Sciatic nerve (tissue), 2 donors: Measurements from ENCODE around the gene LRRC75A. TPM values are rescaled to one million over a fixed set of nuclear protein-coding genes. Genes with fewer than 3 reads are reported as not detected.
"Not testable (repeated sequence)": the region's sequence is repeated elsewhere in the genome, so short reads cannot be mapped to it uniquely, and the experiment has no call there.

ENCODE experiments used
- ATAC-seq: fragments of 200-7000 bp; cut with Tn5 transposase; one replicate; pipeline ENCODE4 v1.9.1; 2020; ENCODE audit warnings: mild to moderate bottlenecking, moderate library complexity
- DNase-seq: peaks from one replicate; pipeline ENCODE4 v3.0.0-alpha.2; 2020; ENCODE audit warnings: low spot score
- intact Hi-C: fragments of 100-400 bp; cut with DNase I; formaldehyde crosslinking; loops from one replicate; pipeline ENCODE4 v1.14.2; 2022
- total RNA-seq: library from RNA; stranded (reverse); fragmentation: NEBNext Ultra II Directional; extraction: Animal tissue kit (Norgen Biotek cat#: 25700); gene quantifications from one replicate; pipeline ENCODE4 v1.2.1, GENCODE V29; 2021
- donor health status: DM: no; HTN: no; CAD: no.
- donor health status: DM: no; HTN: no; CAD: no.

LRRC75A gene
- total RNA-seq, 1 donor from 2014 or later: 7.0 TPM

GRCh38 chr17:16460796-16461605, 31.0 kb downstream of the LRRC75A start:
- DNase-seq (no peak), ATAC-seq (no peak)
- intact Hi-C loops: no loop called here

- no peak for DNase-seq
- ATAC-seq: no peak
- intact Hi-C loops: no loop called here
Measured at GRCh38 chr17:16459855-16460550, 32.0 kb downstream of the LRRC75A start.

DNA sequence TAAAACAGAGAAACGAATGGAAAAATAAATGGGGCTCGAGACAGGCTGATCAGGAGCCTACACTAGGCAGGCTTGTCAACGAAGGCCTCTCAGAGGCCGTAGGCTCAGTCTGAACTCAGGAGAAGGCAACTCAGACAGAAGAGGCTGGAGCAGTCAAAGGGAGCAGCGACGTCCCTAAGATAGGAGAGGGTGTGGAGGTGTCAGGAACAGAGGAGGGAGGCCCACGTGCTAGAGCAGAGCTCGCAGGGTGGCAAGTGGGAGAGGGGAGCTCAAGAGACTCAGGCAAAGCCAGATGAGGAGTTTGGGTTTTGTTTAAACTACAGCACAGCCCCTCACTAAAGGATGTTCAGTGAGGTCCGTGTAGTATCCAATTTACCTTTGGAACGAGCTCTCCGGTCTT, 32.7 kb downstream of the LRRC75A start:
- DNase-seq (no peak), ATAC-seq (no peak)
- intact Hi-C loops: no loop called here

- ATAC-seq (no peak), DNase-seq (no peak)
- intact Hi-C loops: no loop called here
Measured at GRCh38 chr17:16456742-16457316, 35.2 kb downstream of the LRRC75A start.

- DNase-seq: no peak
- intact Hi-C loops: no loop called here
- no peak for ATAC-seq
Measured at GRCh38 chr17:16455997-16456741, 35.8 kb downstream of the LRRC75A start.

DNA sequence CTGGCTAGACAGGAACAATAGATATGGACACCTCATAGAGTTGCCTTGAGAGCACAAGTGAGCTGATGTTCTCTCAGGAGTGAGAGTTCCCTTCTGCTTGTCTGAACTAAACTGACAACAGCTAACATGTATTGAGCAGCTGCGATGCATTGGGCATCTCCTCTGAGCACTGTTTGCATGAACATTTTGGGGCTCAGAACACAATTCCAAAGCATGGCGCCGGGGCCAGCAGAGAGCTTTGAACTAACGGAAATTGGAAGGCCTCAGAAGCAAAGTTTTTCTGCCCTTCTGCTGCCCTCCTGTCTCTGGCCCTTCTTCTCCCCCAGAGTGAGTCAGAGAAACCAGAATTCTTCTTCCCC, 38.5 kb downstream of the LRRC75A start:
- intact Hi-C loops: loop anchor here (5.0 kb wide), 1 partner anchor 69 kb away; no protein-coding TSS in a partner anchor
- DNase-seq (no peak), ATAC-seq (no peak)

DNA sequence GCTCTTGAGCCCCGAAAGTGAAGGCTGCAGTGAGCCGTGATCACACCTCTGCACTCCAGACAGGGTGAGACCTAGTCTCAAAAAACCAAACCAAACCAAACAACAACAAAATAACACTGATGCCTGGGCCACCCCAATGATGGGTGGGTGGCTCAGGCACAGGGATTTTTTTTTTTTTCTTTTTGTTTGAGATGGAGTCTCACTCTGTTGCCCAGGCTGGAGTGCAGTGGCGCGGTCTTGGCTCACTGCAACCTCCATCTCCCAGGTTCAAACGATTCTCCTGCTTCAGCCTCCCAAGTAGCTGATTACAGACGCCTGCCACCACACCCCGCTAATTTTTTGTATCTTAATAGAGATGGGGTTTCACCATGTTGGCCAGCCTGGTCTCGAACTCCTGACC, 39.7 kb downstream of the LRRC75A start:
- intact Hi-C loops: loop anchor here (5.0 kb wide), 1 partner anchor 70 kb away; no protein-coding TSS in a partner anchor
- not testable (repeated sequence) for DNase-seq, ATAC-seq

- intact Hi-C loops: loop anchor here (5.0 kb wide), 1 partner anchor 72 kb away; no protein-coding TSS in a partner anchor
- DNase-seq (no peak), ATAC-seq (no peak)
Measured at GRCh38 chr17:16450028-16450427, 42.0 kb downstream of the LRRC75A start.

DNA sequence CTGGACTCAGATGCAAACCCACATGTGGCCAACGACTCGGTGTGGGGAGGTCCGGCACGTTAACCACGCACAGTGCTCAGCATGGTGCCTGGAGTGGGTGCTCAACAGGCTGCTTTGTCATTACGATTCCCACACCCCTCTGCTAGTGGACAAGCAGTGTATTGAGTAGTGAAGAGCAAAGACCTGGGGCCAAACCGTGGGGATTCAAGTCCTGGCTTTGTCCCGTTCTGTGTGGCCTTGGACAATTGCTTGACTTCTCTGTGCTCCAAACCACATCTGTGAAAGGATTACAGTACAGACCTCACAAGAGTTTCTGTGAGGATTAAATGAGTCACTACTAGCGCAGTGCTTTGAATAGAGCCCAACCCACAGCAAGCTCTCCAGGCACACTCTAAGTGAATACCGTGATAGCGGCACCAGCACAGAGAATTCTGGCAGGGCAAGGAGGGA, 42.8 kb downstream of the LRRC75A start:
- DNase-seq (no peak), ATAC-seq (no peak)
- intact Hi-C loops: no loop called here

- ATAC-seq (no peak), DNase-seq (no peak)
- intact Hi-C loops: no loop called here
Measured at GRCh38 chr17:16448490-16448889, 43.5 kb downstream of the LRRC75A start.

DNA sequence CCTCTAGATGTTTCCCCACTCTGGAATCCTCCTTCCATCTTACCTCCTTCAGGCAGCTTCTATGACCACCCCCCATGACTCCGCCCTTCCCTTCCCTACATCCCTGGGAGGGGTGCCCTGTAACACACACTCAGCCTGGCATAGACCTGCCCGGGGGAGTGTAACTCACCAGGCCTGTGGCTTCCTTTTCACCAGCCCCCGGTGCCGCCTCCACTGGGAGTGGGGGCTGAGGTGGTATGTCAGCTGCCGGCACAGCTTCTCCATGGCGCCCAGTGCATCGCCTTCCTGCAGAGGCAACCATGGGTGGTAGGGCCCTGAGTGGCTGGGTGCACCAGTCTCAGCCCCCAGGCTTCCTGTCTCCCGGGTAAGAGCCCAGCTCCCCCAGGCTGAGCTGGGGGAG, 44.3 kb downstream of the LRRC75A start:
- intact Hi-C loops: no loop called here
- ATAC-seq: no peak
- no peak for DNase-seq

- ATAC-seq: no peak
- no peak for DNase-seq
- intact Hi-C loops: no loop called here
Measured at GRCh38 chr17:16446338-16446983, 45.5 kb downstream of the LRRC75A start.

DNA sequence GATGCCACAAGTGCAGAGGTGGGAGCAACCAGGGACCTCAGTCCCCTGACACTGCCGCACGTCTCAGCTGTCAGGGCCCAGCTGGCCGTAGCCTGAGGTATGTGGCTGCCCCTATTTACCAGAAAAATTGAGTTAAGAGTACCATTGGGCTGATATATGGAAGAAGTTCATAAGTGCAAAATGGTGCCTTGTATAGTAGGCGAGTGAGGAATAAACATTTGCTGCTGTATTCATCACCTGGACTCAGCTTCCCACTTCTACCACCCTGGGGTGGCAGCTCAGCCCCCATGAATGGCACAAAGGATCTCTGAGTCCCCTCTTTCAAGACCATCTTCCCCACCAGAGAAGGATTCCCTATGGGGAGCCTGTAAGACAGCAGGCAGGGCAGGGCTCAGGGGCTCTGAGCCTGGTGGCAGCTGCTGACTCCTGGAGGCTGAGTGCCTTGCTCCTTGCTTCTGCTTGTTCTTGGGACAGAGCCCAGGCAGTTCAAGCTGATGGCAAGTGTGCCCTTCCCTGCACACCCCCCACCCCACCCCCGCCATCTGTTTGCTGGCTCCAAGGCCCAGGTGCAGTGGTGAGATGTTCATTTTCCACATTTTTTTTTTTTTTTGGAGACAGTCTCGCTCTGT, 47.6 kb downstream of the LRRC75A start:
- intact Hi-C loops: no loop called here
- DNase-seq (no peak), ATAC-seq (no peak)

GRCh38 chr17:16443511-16444257, 48.3 kb downstream of the LRRC75A start:
- DNase-seq: no peak
- ATAC-seq: no peak
- intact Hi-C loops: no loop called here

DNA sequence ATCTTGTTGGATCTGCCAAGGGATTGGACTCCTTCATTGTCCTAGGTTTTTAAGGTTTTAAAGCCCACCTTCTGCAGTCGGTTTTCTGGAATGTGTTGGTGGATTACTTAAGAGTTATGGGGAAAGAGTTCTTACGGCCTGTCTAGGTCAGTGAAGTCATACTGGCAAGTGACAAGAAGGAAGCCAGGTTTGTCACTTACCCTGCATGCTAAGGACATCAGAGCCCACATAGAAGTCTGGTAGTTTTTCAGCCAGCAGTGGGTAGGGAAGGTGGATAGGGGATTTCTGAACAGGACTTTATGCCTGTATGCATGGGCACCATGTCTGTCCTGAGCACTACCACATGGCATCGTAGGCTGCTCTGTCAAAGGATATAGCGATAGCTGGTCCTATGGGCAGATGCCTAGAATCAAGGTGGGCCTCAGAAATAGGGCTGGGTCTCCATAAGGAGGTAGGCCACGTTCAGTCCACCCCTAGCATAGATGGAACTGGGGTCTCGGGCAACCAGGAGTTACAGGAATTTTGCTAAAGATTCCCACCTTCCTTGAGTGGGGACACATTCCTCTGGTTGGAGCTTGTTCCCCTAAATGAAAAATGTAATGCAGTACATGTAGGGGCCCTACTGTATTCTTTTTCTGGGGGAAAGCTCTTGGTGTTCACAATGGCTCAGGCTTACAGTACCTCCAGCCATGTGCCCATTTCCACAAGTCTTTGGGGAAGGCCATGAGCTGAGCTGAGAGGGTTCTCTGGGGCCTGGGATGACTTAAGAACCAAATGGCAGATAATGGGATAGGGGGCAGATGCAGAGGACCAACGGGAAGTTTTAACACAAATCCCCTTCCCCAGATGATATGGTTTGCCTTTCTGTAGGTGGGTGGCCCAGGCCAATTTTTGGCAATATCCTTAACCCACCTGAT, 49.1 kb downstream of the LRRC75A start:
- DNase-seq (no peak), ATAC-seq (no peak)
- intact Hi-C loops: no loop called here

- intact Hi-C loops: no loop called here
- DNase-seq (no peak), ATAC-seq (no peak)
Measured at GRCh38 chr17:16442141-16442540, 49.9 kb downstream of the LRRC75A start.
